OCI-LY3 (cell line): ENCODE data around the gene YAP1.

Experiments
- EZH2phosphoT487 ChIP-seq: fragments of 200-600 bp; shearing (Covaris generic); IDR thresholded peaks from 2 replicates; pipeline ENCODE4 v1.6.1; 2018; ENCODE audit warnings: antibody characterized with exemption, mixed run types, low read depth
- TF ChIP-seq, protein P1 (sequence below): fragments of 200-600, 300-600 bp; sonication (generic); IDR thresholded peaks from 2 replicates; pipeline ENCODE4 v1.5.1; 2014; ENCODE audit warnings: antibody characterized with exemption, low read length, low read depth

DNA sequence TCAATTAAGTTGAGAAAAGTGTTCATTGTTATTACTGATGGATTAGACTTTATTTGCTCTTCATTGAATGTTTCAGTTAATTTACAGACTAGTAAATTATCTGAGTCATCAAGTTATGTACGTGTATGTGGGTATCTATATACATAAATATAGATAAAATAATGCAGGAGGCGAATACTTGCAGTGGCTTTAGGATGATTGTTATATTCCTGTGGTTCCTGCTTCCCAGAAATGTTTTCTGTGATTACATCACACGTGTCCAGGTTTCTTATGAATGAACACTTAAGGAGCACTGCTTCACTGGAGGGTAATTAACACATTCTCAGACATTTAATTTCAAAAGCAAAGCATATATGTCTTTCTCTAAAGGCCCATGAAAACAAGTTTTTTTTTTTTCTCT lies 28.4 kb downstream of the YAP1 start:
- TF ChIP-seq, protein P1, sequence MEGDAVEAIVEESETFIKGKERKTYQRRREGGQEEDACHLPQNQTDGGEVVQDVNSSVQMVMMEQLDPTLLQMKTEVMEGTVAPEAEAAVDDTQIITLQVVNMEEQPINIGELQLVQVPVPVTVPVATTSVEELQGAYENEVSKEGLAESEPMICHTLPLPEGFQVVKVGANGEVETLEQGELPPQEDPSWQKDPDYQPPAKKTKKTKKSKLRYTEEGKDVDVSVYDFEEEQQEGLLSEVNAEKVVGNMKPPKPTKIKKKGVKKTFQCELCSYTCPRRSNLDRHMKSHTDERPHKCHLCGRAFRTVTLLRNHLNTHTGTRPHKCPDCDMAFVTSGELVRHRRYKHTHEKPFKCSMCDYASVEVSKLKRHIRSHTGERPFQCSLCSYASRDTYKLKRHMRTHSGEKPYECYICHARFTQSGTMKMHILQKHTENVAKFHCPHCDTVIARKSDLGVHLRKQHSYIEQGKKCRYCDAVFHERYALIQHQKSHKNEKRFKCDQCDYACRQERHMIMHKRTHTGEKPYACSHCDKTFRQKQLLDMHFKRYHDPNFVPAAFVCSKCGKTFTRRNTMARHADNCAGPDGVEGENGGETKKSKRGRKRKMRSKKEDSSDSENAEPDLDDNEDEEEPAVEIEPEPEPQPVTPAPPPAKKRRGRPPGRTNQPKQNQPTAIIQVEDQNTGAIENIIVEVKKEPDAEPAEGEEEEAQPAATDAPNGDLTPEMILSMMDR, result no peak
- no peak for TF ChIP-seq EZH2phosphoT487
